ENCODE data around the gene CHRNB2.

DNA sequence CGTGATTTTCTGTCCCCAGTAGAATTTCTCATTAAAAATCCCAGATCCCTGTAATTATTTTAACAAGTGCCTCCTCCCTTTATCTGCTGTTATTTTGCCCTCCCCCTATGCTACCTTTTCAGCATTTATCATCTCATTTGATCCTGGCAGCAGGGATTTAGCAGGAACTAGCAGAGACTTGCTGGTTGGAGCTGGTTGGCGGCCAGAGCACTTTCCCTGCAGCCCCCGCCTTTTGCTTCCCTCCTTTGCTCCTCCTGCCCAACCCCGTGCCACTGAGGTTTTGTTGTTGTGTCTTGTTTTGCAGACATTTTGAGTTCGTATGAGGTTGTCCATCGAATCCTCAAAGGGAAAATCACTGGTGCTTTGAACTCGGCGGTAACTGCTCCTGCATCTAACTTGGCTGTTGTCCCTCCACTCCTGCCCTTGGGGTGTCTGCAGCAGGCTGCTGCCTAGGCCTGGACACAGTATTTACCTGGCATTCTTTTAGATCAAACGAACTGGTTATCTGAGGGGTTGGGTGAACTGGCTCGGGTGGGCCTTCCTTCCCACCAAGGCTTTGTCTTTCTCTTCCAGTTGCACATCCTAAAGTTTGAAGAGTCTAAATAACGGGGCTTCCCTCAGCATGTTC, 20.4 kb upstream of the CHRNB2 start:
- no peak for TF ChIP-seq CTCF (IDR thresholded peaks at IDR 0.05)
- no peak for TF ChIP-seq POLR2A (IDR thresholded peaks at IDR 0.05)
